NCI-H2171 treated with DMSO at 0.1 percent for 48 hours (cell line): ENCODE measurements around the gene MPPE1.
A peak's percentile ranks its signal among the peaks of the same experiment; 100 is the strongest.
"Not testable (repeated sequence)": the region's sequence is repeated elsewhere in the genome, so short reads cannot be mapped to it uniquely, and the experiment has no call there.

Source experiments
- DNase-seq: peaks from one replicate; lab custom pipeline; 2025; lab: John Stamatoyannopoulos, UW

MPPE1 gene

GRCh38 chr18:11857177-11857887 is 50.8 kb downstream of the MPPE1 start:
- peak; percentile 93 for DNase-seq

GRCh38 chr18:11854554-11854953 is 53.6 kb downstream of the MPPE1 start:
- DNase-seq: not testable (repeated sequence)

GRCh38 chr18:11851806-11852337 is 56.2 kb downstream of the MPPE1 start:
- DNase-seq: no peak

- peak; percentile 92 for DNase-seq
Observed at GRCh38 chr18:11851146-11851805, 56.8 kb downstream of the MPPE1 start, which contains the start of gene CHMP1B. Gene CHMP1B, plus strand, starts transcription at chr18:11851413. Its CDS starts 99 bp downstream, at chr18:11851512.

- DNase-seq: peak; percentile 79
Observed at GRCh38 chr18:11850821-11851145, 57.3 kb downstream of the MPPE1 start.

GRCh38 chr18:11849841-11850634 is 58.1 kb downstream of the MPPE1 start:
- peak; percentile 75 for DNase-seq

- no peak for DNase-seq
Observed at GRCh38 chr18:11849279-11849678, 58.8 kb downstream of the MPPE1 start.

GRCh38 chr18:11847811-11848210 is 60.3 kb downstream of the MPPE1 start:
- DNase-seq: no peak

GRCh38 chr18:11845654-11846053 is 62.5 kb downstream of the MPPE1 start:
- DNase-seq: no peak

- DNase-seq: no peak
Observed at GRCh38 chr18:11844436-11844835, 63.7 kb downstream of the MPPE1 start.

GRCh38 chr18:11842562-11842961 is 65.6 kb downstream of the MPPE1 start:
- no peak for DNase-seq

- no peak for DNase-seq
Observed at GRCh38 chr18:11840493-11840892, 67.6 kb downstream of the MPPE1 start.

- no peak for DNase-seq
Observed at GRCh38 chr18:11839556-11839955, 68.6 kb downstream of the MPPE1 start.

GRCh38 chr18:11834772-11835171 is 73.3 kb downstream of the MPPE1 start:
- DNase-seq: no peak
